ENCODE data around the gene RCSD1. TPM values are rescaled to one million over a fixed set of nuclear protein-coding genes. Genes with fewer than 3 reads are reported as not detected.

RCSD1 gene
- total and polyA plus RNA-seq, 2 donors from 2014 or later = 3.9 to 18.3 TPM

- peak; percentile 45 to 77 (median 63) for DNase-seq
- H3K9ac ChIP-seq (ENCODE audit: low read length in 3 of 3) = peak overlapping the region; percentile 4 to 77 (median 70)
- H3K4me1 ChIP-seq (ENCODE audit: control insufficient read depth in 2 of 3, insufficient read depth in 2 of 3, low read depth in 1 of 3, low read length in 3 of 3) = no peaks in the 10 kb centered on the region
- intact Hi-C loops (cut with DNase I) = no loop called here
- peak overlapping the region; percentile 9 to 49 for H3K27ac ChIP-seq (ENCODE audit: low read depth in 2 of 2, low read length in 2 of 2)
- H3K27me3 ChIP-seq (ENCODE audit: control insufficient read depth, insufficient read depth, low read length) = no peaks in the 10 kb centered on the region
- H3K4me3 ChIP-seq (ENCODE audit: low read length in 3 of 3) = peak overlapping the region; percentile 73 to 75 (median 73)
- TF ChIP-seq, protein P1, sequence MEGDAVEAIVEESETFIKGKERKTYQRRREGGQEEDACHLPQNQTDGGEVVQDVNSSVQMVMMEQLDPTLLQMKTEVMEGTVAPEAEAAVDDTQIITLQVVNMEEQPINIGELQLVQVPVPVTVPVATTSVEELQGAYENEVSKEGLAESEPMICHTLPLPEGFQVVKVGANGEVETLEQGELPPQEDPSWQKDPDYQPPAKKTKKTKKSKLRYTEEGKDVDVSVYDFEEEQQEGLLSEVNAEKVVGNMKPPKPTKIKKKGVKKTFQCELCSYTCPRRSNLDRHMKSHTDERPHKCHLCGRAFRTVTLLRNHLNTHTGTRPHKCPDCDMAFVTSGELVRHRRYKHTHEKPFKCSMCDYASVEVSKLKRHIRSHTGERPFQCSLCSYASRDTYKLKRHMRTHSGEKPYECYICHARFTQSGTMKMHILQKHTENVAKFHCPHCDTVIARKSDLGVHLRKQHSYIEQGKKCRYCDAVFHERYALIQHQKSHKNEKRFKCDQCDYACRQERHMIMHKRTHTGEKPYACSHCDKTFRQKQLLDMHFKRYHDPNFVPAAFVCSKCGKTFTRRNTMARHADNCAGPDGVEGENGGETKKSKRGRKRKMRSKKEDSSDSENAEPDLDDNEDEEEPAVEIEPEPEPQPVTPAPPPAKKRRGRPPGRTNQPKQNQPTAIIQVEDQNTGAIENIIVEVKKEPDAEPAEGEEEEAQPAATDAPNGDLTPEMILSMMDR (IDR thresholded peaks at IDR 0.05; ENCODE audit: borderline replicate concordance, extremely low read depth, insufficient read depth) = no peak
- no peaks in the 10 kb centered on the region for H3K9me3 ChIP-seq (ENCODE audit: control insufficient read depth in 2 of 3, insufficient read depth in 1 of 3, low read length in 3 of 3)
- FAIRE-seq = no peak
- no peaks in the 10 kb centered on the region for H3K36me3 ChIP-seq (ENCODE audit: control insufficient read depth in 2 of 3, insufficient read depth in 3 of 3, low read length in 3 of 3)
Measured at GRCh38 chr1:167713330-167714081, 83.5 kb downstream of the RCSD1 start.

DNA sequence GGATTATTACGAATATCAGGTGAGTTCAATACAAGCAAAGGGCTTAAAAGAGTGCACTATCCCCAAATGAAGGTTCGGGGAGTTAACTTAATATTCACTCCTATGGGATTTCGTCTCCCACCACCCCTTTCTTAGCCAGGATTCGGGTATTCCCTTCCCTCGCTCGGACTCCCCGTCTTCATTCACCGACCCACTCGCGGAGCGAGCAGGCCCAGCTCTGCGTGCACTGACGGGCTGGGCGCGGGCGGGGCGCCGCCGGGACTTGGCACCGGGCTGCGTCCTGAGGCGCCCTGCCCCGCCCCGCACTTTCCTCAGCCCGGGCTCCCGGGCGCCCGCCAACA is 84.0 kb downstream of the RCSD1 start:
- Histone ChIP-seq H3K9me3 (ENCODE audit: control insufficient read depth in 2 of 3, insufficient read depth in 1 of 3, low read length in 3 of 3) (no peaks in the 10 kb centered on the region), H3K4me1 (ENCODE audit: control insufficient read depth in 2 of 3, insufficient read depth in 2 of 3, low read depth in 1 of 3, low read length in 3 of 3) (no peaks in the 10 kb centered on the region), H3K4me3 (ENCODE audit: low read length in 3 of 3) (peak overlapping the region; percentile 73 to 76 (median 75)), H3K9ac (ENCODE audit: low read length in 3 of 3) (peak overlapping the region; percentile 4 to 77 (median 70)), H3K36me3 (ENCODE audit: control insufficient read depth in 2 of 3, insufficient read depth in 3 of 3, low read length in 3 of 3) (no peaks in the 10 kb centered on the region), H3K27me3 (ENCODE audit: control insufficient read depth, insufficient read depth, low read length) (no peaks in the 10 kb centered on the region), H3K27ac (ENCODE audit: low read depth in 2 of 2, low read length in 2 of 2) (peak overlapping the region; percentile 1 to 89)
- FAIRE-seq (no peak), DNase-seq (no peak)
- intact Hi-C loops (cut with DNase I) = no loop called here
- TF ChIP-seq, protein P1 (IDR thresholded peaks at IDR 0.05; ENCODE audit: borderline replicate concordance, extremely low read depth, insufficient read depth) = no peak

GRCh38 chr1:167714439-167715156 is 84.6 kb downstream of the RCSD1 start:
- DNase-seq (peak; percentile 91 to 95 (median 93)), FAIRE-seq (no peak)
- intact Hi-C loops (cut with DNase I) = no loop called here

More at GRCh38 chr1:167714439-167715156, 84.6 kb downstream of the RCSD1 start:
- peak overlapping the region; percentile 14 to 86 (median 70) for H3K9ac ChIP-seq (ENCODE audit: low read length in 3 of 3)
- H3K9me3 ChIP-seq (ENCODE audit: control insufficient read depth in 2 of 3, insufficient read depth in 1 of 3, low read length in 3 of 3) = no peaks in the 10 kb centered on the region
- TF ChIP-seq, protein P1 (IDR thresholded peaks at IDR 0.05; ENCODE audit: borderline replicate concordance, extremely low read depth, insufficient read depth) = no peak
- H3K4me1 ChIP-seq (ENCODE audit: control insufficient read depth in 2 of 3, insufficient read depth in 2 of 3, low read depth in 1 of 3, low read length in 3 of 3) = no peaks in the 10 kb centered on the region
- H3K27me3 ChIP-seq (ENCODE audit: control insufficient read depth, insufficient read depth, low read length) = no peaks in the 10 kb centered on the region
- peak overlapping the region; percentile 89 to 91 for H3K27ac ChIP-seq (ENCODE audit: low read depth in 2 of 2, low read length in 2 of 2)
- H3K4me3 ChIP-seq (ENCODE audit: low read length in 3 of 3) = peak overlapping the region; percentile 73 to 76 (median 75)
- no peaks in the 10 kb centered on the region for H3K36me3 ChIP-seq (ENCODE audit: control insufficient read depth in 2 of 3, insufficient read depth in 3 of 3, low read length in 3 of 3)

All from kidney (tissue), 14 donors.